ENCODE measurements around the gene RPS15A. TPM values are rescaled to one million over a fixed set of nuclear protein-coding genes. Genes with fewer than 3 reads are reported as not detected.

RPS15A gene
- total RNA-seq (2022; extraction: Qiagen RNA extraction) = 2,132 to 2,533 TPM (median 2,241 TPM) in 5 replicates

DNA sequence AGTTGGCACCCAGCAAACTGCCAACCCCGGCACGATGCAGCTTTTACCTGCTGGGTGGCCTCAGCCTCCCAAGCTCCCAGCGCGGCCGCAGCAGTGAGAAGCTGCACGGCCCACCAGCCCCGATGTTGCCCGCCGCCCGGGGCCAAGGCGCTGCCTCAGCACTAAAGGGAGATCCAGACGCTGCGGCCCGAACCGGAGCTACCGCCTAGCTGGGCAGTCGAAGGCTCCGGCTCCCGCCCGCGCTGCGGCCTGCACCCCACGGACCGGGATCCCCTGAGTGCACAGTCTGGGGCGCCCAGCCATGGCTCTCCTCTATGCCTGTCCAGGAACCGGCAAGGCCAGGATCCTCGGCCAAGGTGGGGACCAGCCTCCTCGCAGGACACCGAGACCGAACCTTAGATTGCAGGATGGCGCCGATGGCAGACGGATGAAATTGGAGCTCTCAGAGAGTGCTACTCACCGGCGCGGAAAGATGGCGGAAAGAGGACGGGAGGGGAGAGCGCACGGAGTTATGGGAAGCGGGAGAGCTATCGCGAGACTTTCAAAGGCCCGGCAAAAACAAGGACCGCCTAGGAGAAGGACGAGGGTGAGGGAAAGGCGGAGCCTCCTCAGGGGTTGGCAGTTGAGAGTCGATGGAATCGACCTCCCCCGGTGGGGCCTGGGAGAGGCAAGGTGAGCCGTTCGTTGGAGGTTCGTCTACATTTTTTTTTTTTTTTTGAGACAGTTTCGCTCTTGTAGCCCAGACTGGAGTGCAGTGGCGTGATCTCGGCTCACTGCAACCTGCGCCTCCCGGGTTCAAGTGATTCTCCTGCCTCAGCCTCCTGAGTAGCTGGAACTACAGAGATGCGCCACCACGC is at the start of gene RPS15A:
Gene RPS15A, minus strand, starts transcription at position 485 of the 857 bp plus-strand sequence. CDS start 1,221 bp downstream, outside the sequence.

DNA sequence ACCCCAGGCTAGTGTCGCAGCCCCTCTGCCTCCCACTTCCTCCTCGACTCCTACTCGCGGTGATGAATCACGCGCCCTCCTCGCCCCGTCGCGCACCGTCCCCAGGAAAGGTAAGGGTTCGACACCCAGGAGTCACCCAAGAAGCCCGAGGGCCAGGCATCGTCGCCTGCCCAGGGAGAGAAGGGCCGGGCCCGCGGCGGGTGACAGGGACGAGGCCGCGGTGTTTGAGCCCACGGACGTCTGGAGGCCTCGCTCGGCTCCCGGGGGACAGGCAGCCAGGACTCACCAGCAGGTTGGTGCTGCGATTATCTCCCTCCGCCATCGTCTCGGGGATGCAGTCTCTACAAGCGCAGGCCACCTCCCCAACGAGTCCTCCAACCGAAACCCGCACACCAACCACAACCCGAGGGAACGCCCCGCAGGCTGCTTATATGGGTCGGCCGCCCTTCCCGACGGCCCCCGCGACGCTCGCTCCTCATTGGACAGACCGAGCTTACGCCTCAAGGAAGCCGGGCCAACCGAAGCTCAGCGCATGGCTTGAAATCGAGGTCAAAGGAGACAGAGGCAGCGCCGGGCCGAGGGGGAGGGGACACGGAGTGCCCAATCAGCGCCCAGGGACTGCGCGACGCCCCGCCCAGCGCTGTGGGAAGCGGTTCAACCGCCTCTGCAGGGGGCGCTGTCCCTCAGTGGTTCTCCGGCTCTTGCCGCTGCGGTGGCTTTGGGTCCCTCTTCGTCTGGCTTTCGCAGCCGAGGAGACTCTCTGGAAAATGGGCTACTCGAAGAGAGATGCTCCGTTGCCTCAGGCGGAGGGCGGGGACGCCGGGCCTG is 11.2 kb upstream of the RPS15A start, which contains the start of gene ARL6IP1:
Gene ARL6IP1, minus strand, starts transcription at position 405 of the 828 bp plus-strand sequence. Its CDS starts 83 bp downstream, at position 322.

Other genes starting within 250 kb of the RPS15A start
- 98.6 to 123 TPM (median 119 TPM) in 5 replicates for gene NOMO2, start 228.2 kb downstream of the RPS15A start, total RNA-seq (2022; extraction: Qiagen RNA extraction)
- 251 to 407 TPM (median 288 TPM) in 5 replicates for gene ARL6IP1, start 11.2 kb upstream of the RPS15A start, total RNA-seq (2022; extraction: Qiagen RNA extraction)
- 12.5 to 26.4 TPM (median 21.2 TPM) in 5 replicates for gene SMG1, start 136.1 kb upstream of the RPS15A start, total RNA-seq (2022; extraction: Qiagen RNA extraction)
- gene TMC7, start 193.6 kb upstream of the RPS15A start, total RNA-seq (2022; extraction: Qiagen RNA extraction) = 4.9 to 7.2 TPM (median 6.2 TPM) in 5 replicates